ENCODE data around the gene TIRAP. TPM values are rescaled to one million over a fixed set of nuclear protein-coding genes. Genes with fewer than 3 reads are reported as not detected.

The TIRAP gene
- total and polyA plus RNA-seq, 2 of the 8 experiments (the other 6 are each of a cell fraction or from before 2014, with no cell fraction given): 5.3 TPM

GRCh38 chr11:126335463-126335760, 52.5 kb downstream of the TIRAP start:
- ChIA-PET POLR2A (ENCODE audit: partially characterized antibody) (interaction anchor here (2.4 kb wide), 1 partner anchor 11 kb away, joined by 8 read pairs; no protein-coding TSS in a partner anchor), CTCF (ENCODE audit: partially characterized antibody) (interaction anchor here (0.6 to 1.3 kb wide), 4 partner anchors 12 to 154 kb away, joined by 3 to 6 read pairs (median 4); no protein-coding TSS in a partner anchor)
- no peak overlapping the region for H4K5ac ChIP-seq (ENCODE audit: insufficient read length, low read depth, low read length)
- no peak overlapping the region for H3K18ac ChIP-seq (ENCODE audit: extremely low read depth, low read length)
- H3K23ac ChIP-seq (ENCODE audit: insufficient read length): no peak overlapping the region
- H3K4me2 ChIP-seq (ENCODE audit: insufficient read depth in 1 of 2, low read depth in 2 of 2, low read length in 2 of 2): no peak overlapping the region
- H4K8ac ChIP-seq (ENCODE audit: extremely low read depth, insufficient read depth, low read length): 0 out of 2 replicates have a peak overlapping the region, but pooled peaks have one; percentile 9
- peaks cover 0 to 11% (median under 1%) of the 10 kb centered on the region in 4 experiments; a peak in 4 of 8 replicates for H3K36me3 ChIP-seq (ENCODE audit: control insufficient read depth in 2 of 4, insufficient read depth in 4 of 4, low read length in 3 of 4)
- FAIRE-seq: no peak
- no peaks in the 10 kb centered on the region for H3K9me3 ChIP-seq (ENCODE audit: insufficient read depth in 2 of 2, low read depth in 1 of 2, low read length in 1 of 2)
- H2BK5ac ChIP-seq (ENCODE audit: low read depth, low read length): no peak overlapping the region
- no peak overlapping the region for H3K4me3 ChIP-seq (ENCODE audit: extremely low read depth in 1 of 4, insufficient read depth in 2 of 4, low read depth in 3 of 4, low read length in 4 of 4)
- H2BK20ac ChIP-seq (ENCODE audit: low read length): no peak overlapping the region
- no peak overlapping the region for H2AK5ac ChIP-seq (ENCODE audit: low read depth, low read length)
- H2AFZ ChIP-seq (ENCODE audit: low read length): no peak overlapping the region
- no peaks in the 10 kb centered on the region for H3K79me2 ChIP-seq (ENCODE audit: control insufficient read depth in 1 of 2, insufficient read depth in 2 of 2, low read length in 2 of 2)
- no peaks in the 10 kb centered on the region for H3K79me1 ChIP-seq (ENCODE audit: low read depth, low read length)
- 95% methylated on average over 5 of the region's 5 CpGs; no CpG with 5 or more reads in 1 of the 2 experiments for WGBS, 2 experiments (ENCODE audit: extremely low coverage in 1 of 2, insufficient coverage in 1 of 2, insufficient read length in 1 of 2, insufficient replicate concordance in 2 of 2, low coverage in 1 of 2, low lambda C conversion rate in 2 of 2, missing lambda C conversion rate in 1 of 2)
- no peaks in the 10 kb centered on the region for H3K23me2 ChIP-seq (ENCODE audit: low read depth, low read length)
- H3K4ac ChIP-seq (replicated peaks; ENCODE audit: insufficient read length, low read depth, low read length): no peak overlapping the region
- H3K9ac ChIP-seq (replicated peaks in 1 of 4; ENCODE audit: extremely low read depth in 1 of 4, low read depth in 3 of 4, low read length in 3 of 4): no peak overlapping the region
- H3K56ac ChIP-seq (replicated peaks; ENCODE audit: insufficient read length, low read depth, low read length): no peak overlapping the region
- no peak for DNase-seq (ENCODE audit: low read depth in 1 of 2, low spot score in 2 of 2)
- no peaks in the 10 kb centered on the region for H3K27me3 ChIP-seq (replicated peaks in 1 of 4; ENCODE audit: control insufficient read depth in 3 of 4, extremely low read depth in 1 of 4, insufficient read depth in 3 of 4, low read length in 3 of 4)
- H3K27ac ChIP-seq (ENCODE audit: low read depth, low read length): no peak overlapping the region
- no peak overlapping the region for H2BK12ac ChIP-seq (ENCODE audit: low read depth, low read length)
- H3K14ac ChIP-seq (ENCODE audit: insufficient read length): no peak overlapping the region
- H2BK120ac ChIP-seq (replicated peaks; ENCODE audit: low read depth, low read length): no peak overlapping the region
- peaks cover 0 to 8% (median 3%) of the 10 kb centered on the region in 4 experiments; a peak in 2 of 7 replicates for H3K4me1 ChIP-seq (replicated peaks in 1 of 4; ENCODE audit: control insufficient read depth in 3 of 4, insufficient read depth in 4 of 4, low read length in 3 of 4)
- H4K20me1 ChIP-seq (replicated peaks in 1 of 2; ENCODE audit: control insufficient read depth in 1 of 2, insufficient read depth in 2 of 2, low read length in 2 of 2): peaks cover 0 to 2% of the 10 kb centered on the region in 2 experiments
- H4K91ac ChIP-seq (replicated peaks; ENCODE audit: insufficient read length, low read length): no peak overlapping the region
- no peak overlapping the region for H2BK15ac ChIP-seq (ENCODE audit: low read length)
- no peak for TF ChIP-seq RNF2 (IDR thresholded peaks at IDR 0.05; ENCODE audit: borderline replicate concordance, low read depth, low read length, missing control alignments, poor library complexity, severe bottlenecking)
- TF ChIP-seq RXRA (IDR thresholded peaks at IDR 0.05; ENCODE audit: insufficient read depth, low read depth, low read length): no peak
- TF ChIP-seq GTF2F1 (IDR thresholded peaks at IDR 0.05; ENCODE audit: borderline replicate concordance, low read depth, low read length): no peak
- no peak for TF ChIP-seq KDM4A (IDR thresholded peaks at IDR 0.05; ENCODE audit: low read depth, low read length, severe bottlenecking)
- TF ChIP-seq SAP30 (IDR thresholded peaks at IDR 0.05; ENCODE audit: insufficient read depth, insufficient replicate concordance, low read length): no peak
- TF ChIP-seq PHF8 (conservative IDR thresholded peaks at IDR 0.05; ENCODE audit: low read depth, low read length): no peak

Data from H1 (cell line).